Stimulated activated CD8-positive, alpha-beta memory T cell treated with anti-CD3 and anti-CD28 coated beads, Interleukin-15, amount 100 ng/mL, for 24 hours (primary cell): ENCODE data around the gene CUL4B.
"Not testable (repeated sequence)": the region's sequence is repeated elsewhere in the genome, so short reads cannot be mapped to it uniquely, and the experiment has no call there.

Experiments used
- DNase-seq: peaks from one replicate; pipeline ENCODE4 v3.0.0-alpha.2; 2020; ENCODE audit warnings: low read depth

The CUL4B gene

GRCh38 chrX:120522820-120523219, 37.9 kb downstream of the CUL4B start:
- no peak for DNase-seq

GRCh38 chrX:120517936-120518335, 42.8 kb downstream of the CUL4B start:
- no peak for DNase-seq

GRCh38 chrX:120514236-120514635, 46.5 kb downstream of the CUL4B start:
- no peak for DNase-seq

- DNase-seq, result no peak
These were observed 48.1 kb downstream of the CUL4B start for GRCh38 chrX:120512627-120513026.

GRCh38 chrX:120512222-120512621, 48.5 kb downstream of the CUL4B start:
- no peak for DNase-seq

GRCh38 chrX:120504569-120504968, 56.2 kb downstream of the CUL4B start:
- DNase-seq, result no peak

- no peak for DNase-seq
These were observed 61.3 kb downstream of the CUL4B start for GRCh38 chrX:120499301-120500072.

- not testable (repeated sequence) for DNase-seq
These were observed 70.6 kb downstream of the CUL4B start for GRCh38 chrX:120490119-120490518.

GRCh38 chrX:120486786-120487185, 74.0 kb downstream of the CUL4B start:
- no peak for DNase-seq

- DNase-seq, result no peak
These were observed 74.9 kb downstream of the CUL4B start for GRCh38 chrX:120485638-120486520.

GRCh38 chrX:120485315-120485637, 75.5 kb downstream of the CUL4B start:
- no peak for DNase-seq

GRCh38 chrX:120477453-120477852, 83.3 kb downstream of the CUL4B start:
- no peak for DNase-seq

GRCh38 chrX:120476714-120477113, 84.0 kb downstream of the CUL4B start:
- DNase-seq, result no peak

- DNase-seq, result not testable (repeated sequence)
These were observed 85.3 kb downstream of the CUL4B start for GRCh38 chrX:120475447-120475846.
